Measurements from ENCODE around the gene PATZ1.
"Not testable (repeated sequence)": the region's sequence is repeated elsewhere in the genome, so short reads cannot be mapped to it uniquely, and the experiment has no call there.

The PATZ1 gene

DNA sequence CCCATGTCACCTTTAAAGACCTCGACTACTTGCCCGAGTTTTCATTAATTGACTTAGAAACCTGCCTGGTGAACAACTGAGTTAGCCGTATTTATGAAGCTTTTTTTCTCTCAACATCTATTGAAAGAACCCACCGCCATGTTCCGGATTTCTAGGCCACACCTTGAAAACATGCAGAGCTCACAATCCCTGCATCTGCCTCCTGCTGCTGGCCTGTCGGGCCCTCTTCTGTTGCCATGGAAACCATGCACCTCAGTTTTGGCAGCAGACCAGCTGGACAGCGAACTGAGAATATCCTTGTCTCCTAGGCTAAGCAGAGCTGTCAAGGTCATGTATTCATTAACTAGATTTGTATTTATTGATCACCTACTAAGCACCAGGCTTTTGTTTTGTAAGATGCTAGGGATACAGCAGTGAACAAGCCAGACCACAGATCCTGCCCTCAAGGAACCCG is 4.3 kb upstream of the PATZ1 start:
- Histone ChIP-seq H3K9ac (ENCODE audit: low read depth, low read length) (no peak overlapping the region), H3K36me3 (ENCODE audit: insufficient read depth, low read length) (no peaks in the 10 kb centered on the region), H3K9me3 (ENCODE audit: insufficient read depth, low read depth, low read length) (no peaks in the 10 kb centered on the region), H3K27me3 (ENCODE audit: insufficient read depth, low read length) (no peaks in the 10 kb centered on the region), H3K4me1 (ENCODE audit: insufficient read depth, low read length) (no peaks in the 10 kb centered on the region; the same call in 1 of the 2 replicates), H3K4me3 (ENCODE audit: low read length) (no peak overlapping the region), H3K27ac (ENCODE audit: low read depth, low read length) (no peak overlapping the region)
- WGBS, result 74% methylated on average over 8 of the region's 8 CpGs

DNA sequence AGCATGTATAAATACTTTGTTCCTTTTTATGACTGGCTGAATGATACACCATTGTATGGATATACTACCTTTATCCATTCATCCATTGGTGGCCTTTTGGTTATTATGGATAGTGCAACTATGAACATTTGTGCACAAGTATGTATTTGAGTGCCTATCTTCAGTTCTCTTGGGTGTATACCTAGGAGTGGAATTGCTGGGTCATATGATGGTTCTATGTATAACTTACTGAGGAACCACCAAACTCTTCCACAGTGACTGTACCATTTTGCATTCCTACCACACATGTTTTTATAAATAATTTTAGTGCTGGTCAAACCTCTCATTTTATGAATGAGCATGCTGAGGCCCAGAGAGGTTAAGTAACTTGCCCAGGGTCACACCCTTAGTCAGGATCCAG is 3.8 kb upstream of the PATZ1 start:
- H3K4me1 ChIP-seq (ENCODE audit: insufficient read depth, low read length), result no peaks in the 10 kb centered on the region; the same call in none of the 2 replicates
- no peaks in the 10 kb centered on the region for H3K9me3 ChIP-seq (ENCODE audit: insufficient read depth, low read depth, low read length)
- H3K27me3 ChIP-seq (ENCODE audit: insufficient read depth, low read length), result no peaks in the 10 kb centered on the region
- H3K27ac ChIP-seq (ENCODE audit: low read depth, low read length), result no peak overlapping the region
- peaks cover under 1% of the 10 kb centered on the region; the same call in 1 of the 2 replicates for H3K36me3 ChIP-seq (ENCODE audit: insufficient read depth, low read length)
- H3K9ac ChIP-seq (ENCODE audit: low read depth, low read length), result no peak overlapping the region
- H3K4me3 ChIP-seq (ENCODE audit: low read length), result no peak overlapping the region

GRCh38 chr22:31348766-31349165 is 2.6 kb upstream of the PATZ1 start:
- Histone ChIP-seq H3K9ac (ENCODE audit: low read depth, low read length) (no peak overlapping the region), H3K4me3 (ENCODE audit: low read length) (no peak overlapping the region), H3K27me3 (ENCODE audit: insufficient read depth, low read length) (no peaks in the 10 kb centered on the region), H3K36me3 (ENCODE audit: insufficient read depth, low read length) (peaks cover 10% of the 10 kb centered on the region), H3K9me3 (ENCODE audit: insufficient read depth, low read depth, low read length) (no peaks in the 10 kb centered on the region), H3K27ac (ENCODE audit: low read depth, low read length) (no peak overlapping the region), H3K4me1 (ENCODE audit: insufficient read depth, low read length) (peaks cover 11% of the 10 kb centered on the region)
- 93% methylated on average over 6 of the region's 6 CpGs for WGBS

DNA sequence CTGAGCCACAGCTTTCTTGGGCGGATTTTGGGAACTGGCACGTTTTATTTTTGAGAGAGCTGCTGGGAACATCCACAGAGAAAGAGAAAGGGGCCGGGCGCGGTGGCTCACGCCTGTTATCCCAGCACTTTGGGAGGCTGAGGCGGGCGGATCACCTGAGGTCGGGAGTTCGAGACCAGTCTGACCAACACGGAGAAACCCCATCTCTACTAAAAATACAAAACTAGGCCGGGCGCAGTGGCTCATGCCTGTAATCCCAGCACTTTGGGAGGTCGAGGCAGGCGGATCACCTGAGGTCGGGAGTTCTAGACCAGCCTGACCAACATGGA is 1.8 kb upstream of the PATZ1 start:
- peak overlapping the region; percentile 97; the same call in 1 of the 2 replicates for H3K9ac ChIP-seq (ENCODE audit: low read depth, low read length)
- not testable (repeated sequence) for H3K9me3 ChIP-seq (ENCODE audit: insufficient read depth, low read depth, low read length); H3K27me3 ChIP-seq (ENCODE audit: insufficient read depth, low read length)
- H3K4me1 ChIP-seq (ENCODE audit: insufficient read depth, low read length), result peaks cover 15% of the 10 kb centered on the region
- peak overlapping the region; percentile 81 for H3K4me3 ChIP-seq (ENCODE audit: low read length)
- WGBS, result 90% methylated on average over 16 of the region's 16 CpGs
- peaks cover 12% of the 10 kb centered on the region for H3K36me3 ChIP-seq (ENCODE audit: insufficient read depth, low read length)
- peak overlapping the region; percentile 97; the same call in 1 of the 2 replicates for H3K27ac ChIP-seq (ENCODE audit: low read depth, low read length)

DNA sequence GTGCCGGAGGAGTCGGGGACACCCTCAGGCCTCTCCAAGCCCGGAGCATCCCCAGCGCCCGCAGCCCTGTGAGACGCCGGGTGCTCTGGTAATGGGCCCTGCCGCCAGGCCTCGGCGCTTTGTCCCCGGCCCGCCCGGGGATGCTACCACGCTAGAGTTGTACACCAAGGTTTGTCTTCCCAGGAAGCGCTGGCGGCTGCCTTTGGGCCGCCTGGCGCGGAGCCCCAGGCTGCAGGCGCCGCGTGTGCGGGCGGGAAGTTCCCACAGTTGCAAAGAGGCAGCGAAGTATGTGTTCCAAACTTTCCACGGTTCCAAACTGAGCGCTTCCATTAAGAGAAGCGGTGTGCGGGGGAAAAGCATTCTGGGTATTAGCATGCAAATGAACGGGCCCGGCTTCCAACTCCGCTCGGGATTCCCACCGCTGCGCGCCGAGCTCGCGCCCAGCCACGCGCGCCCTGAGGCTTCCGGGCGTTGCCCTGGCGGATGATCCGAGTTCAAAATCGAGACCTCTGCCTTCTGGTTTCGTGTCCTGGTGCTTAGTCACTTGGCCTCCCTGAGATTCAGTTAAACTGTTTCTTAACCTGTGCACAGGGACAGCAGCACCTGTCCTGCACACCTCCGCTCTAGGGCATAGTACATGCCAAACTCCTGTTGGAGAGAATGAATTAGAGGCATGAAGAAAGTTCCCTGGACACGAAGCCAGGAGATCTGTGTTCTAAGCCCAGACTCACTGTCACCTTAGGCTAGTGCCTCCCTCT is 1.3 kb upstream of the PATZ1 start:
- Histone ChIP-seq H3K36me3 (ENCODE audit: insufficient read depth, low read length) (peaks cover 17% of the 10 kb centered on the region), H3K9ac (ENCODE audit: low read depth, low read length) (peak overlapping the region; percentile 97), H3K27ac (ENCODE audit: low read depth, low read length) (peak overlapping the region; percentile 97), H3K9me3 (ENCODE audit: insufficient read depth, low read depth, low read length) (no peaks in the 10 kb centered on the region), H3K4me3 (ENCODE audit: low read length) (peak overlapping the region; percentile 81), H3K4me1 (ENCODE audit: insufficient read depth, low read length) (peaks cover 20% of the 10 kb centered on the region), H3K27me3 (ENCODE audit: insufficient read depth, low read length) (no peaks in the 10 kb centered on the region)
- 3% methylated on average over 50 of the region's 50 CpGs for WGBS

- 0% methylated on average over 40 of the region's 40 CpGs for WGBS
- Histone ChIP-seq H3K9ac (ENCODE audit: low read depth, low read length) (peak overlapping the region; percentile 97), H3K36me3 (ENCODE audit: insufficient read depth, low read length) (peaks cover 23% of the 10 kb centered on the region), H3K27ac (ENCODE audit: low read depth, low read length) (peak overlapping the region; percentile 97), H3K4me1 (ENCODE audit: insufficient read depth, low read length) (peaks cover 27% of the 10 kb centered on the region), H3K4me3 (ENCODE audit: low read length) (peak overlapping the region; percentile 81), H3K9me3 (ENCODE audit: insufficient read depth, low read depth, low read length) (no peaks in the 10 kb centered on the region), H3K27me3 (ENCODE audit: insufficient read depth, low read length) (no peaks in the 10 kb centered on the region)
These were observed 646 bp upstream of the PATZ1 start for GRCh38 chr22:31346733-31347250.

- Histone ChIP-seq H3K4me3 (ENCODE audit: low read length) (peak overlapping the region; percentile 78), H3K36me3 (ENCODE audit: insufficient read depth, low read length) (peaks cover 35% of the 10 kb centered on the region), H3K27ac (ENCODE audit: low read depth, low read length) (peak overlapping the region; percentile 97), H3K4me1 (ENCODE audit: insufficient read depth, low read length) (peaks cover 30% of the 10 kb centered on the region), H3K27me3 (ENCODE audit: insufficient read depth, low read length) (no peaks in the 10 kb centered on the region), H3K9me3 (ENCODE audit: insufficient read depth, low read depth, low read length) (no peaks in the 10 kb centered on the region), H3K9ac (ENCODE audit: low read depth, low read length) (peak overlapping the region; percentile 88)
- 1% methylated on average over 126 of the region's 126 CpGs for WGBS
These were observed 553 bp downstream of the PATZ1 start for GRCh38 chr22:31345331-31346254.

GRCh38 chr22:31344578-31345330 is 1.4 kb downstream of the PATZ1 start:
- Histone ChIP-seq H3K9ac (ENCODE audit: low read depth, low read length) (peak overlapping the region; percentile 88), H3K4me1 (ENCODE audit: insufficient read depth, low read length) (peaks cover 32% of the 10 kb centered on the region), H3K9me3 (ENCODE audit: insufficient read depth, low read depth, low read length) (no peaks in the 10 kb centered on the region), H3K27me3 (ENCODE audit: insufficient read depth, low read length) (no peaks in the 10 kb centered on the region), H3K36me3 (ENCODE audit: insufficient read depth, low read length) (peaks cover 44% of the 10 kb centered on the region), H3K4me3 (ENCODE audit: low read length) (peak overlapping the region; percentile 78), H3K27ac (ENCODE audit: low read depth, low read length) (peak overlapping the region; percentile 95)
- 46% methylated on average over 35 of the region's 35 CpGs for WGBS

DNA sequence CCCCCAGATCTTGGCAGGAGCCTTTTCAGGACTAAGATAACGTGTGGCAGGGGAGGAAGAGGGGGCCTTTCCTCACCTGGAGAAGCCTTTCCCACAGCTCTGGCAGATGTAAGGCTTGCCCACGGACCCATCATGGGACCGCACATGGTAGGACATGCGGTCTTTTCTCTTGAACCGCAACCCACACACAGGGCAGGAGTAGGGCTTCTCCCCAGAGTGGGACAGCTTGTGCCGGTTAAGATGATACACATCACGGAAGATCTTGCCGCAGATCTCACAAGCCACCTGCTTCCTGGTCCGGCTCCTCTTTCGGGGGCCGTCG is 1.9 kb downstream of the PATZ1 start:
- H3K4me3 ChIP-seq (ENCODE audit: low read length), result peak overlapping the region; percentile 78
- 75% methylated on average over 12 of the region's 12 CpGs for WGBS
- H3K27ac ChIP-seq (ENCODE audit: low read depth, low read length), result peak overlapping the region; percentile 95
- H3K27me3 ChIP-seq (ENCODE audit: insufficient read depth, low read length), result no peaks in the 10 kb centered on the region
- H3K4me1 ChIP-seq (ENCODE audit: insufficient read depth, low read length), result peaks cover 35% of the 10 kb centered on the region
- H3K9me3 ChIP-seq (ENCODE audit: insufficient read depth, low read depth, low read length), result no peaks in the 10 kb centered on the region
- H3K9ac ChIP-seq (ENCODE audit: low read depth, low read length), result peak overlapping the region; percentile 88
- peaks cover 49% of the 10 kb centered on the region for H3K36me3 ChIP-seq (ENCODE audit: insufficient read depth, low read length)

DNA sequence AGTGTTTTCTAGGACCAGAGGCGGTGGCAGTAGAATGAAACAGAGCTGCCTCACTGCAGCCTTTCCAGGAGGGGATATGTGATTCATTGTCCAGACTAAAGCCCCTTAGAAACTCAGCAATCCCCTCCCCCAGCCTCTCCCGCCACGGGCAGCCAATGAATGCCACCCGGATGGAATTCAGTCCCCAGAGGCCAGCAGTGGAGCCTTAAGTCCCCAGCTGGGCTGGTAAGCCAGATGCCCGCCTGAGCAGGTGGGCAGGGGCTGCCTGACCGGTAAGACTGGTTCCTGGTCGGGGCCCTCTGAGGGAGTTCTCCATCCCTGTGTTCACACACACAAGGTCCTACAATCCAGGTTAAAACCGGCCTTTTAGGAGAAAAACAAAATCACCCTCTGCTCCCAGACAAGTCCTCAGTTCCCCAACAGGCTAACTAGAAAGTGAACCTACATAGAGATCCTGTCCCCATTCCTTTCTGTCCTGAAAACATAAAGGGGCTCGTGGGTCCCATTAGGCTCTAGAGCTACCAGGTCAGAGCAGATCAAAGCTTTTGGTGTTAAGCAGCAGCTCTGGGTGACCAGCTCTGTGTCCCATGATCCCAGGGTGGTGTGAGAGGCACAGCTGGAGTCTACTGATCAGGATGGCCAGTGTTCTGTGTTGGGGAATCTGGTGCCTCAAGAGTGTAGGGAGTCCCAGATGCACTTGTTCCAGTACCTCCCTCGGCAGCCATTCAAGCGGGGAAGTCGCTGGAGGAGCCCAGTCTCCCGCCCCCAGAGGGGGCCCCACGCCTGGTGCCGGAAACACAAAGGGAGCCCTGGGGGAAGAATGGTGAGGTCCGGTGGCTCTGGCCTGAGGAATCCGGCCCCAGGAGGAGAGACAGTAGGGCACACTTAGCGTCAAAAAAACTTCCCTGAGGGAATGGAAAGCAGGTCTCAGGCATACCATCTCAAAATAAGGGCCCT is 2.6 kb downstream of the PATZ1 start:
- 9% methylated on average over 18 of the region's 18 CpGs for WGBS
- Histone ChIP-seq H3K27me3 (ENCODE audit: insufficient read depth, low read length) (no peaks in the 10 kb centered on the region), H3K9ac (ENCODE audit: low read depth, low read length) (peak overlapping the region; percentile 88), H3K36me3 (ENCODE audit: insufficient read depth, low read length) (peaks cover 52% of the 10 kb centered on the region), H3K4me1 (ENCODE audit: insufficient read depth, low read length) (peaks cover 35% of the 10 kb centered on the region), H3K27ac (ENCODE audit: low read depth, low read length) (peak overlapping the region; percentile 95), H3K4me3 (ENCODE audit: low read length) (peak overlapping the region; percentile 78), H3K9me3 (ENCODE audit: insufficient read depth, low read depth, low read length) (no peaks in the 10 kb centered on the region)

All from HUES64 (cell line).